Measurements from ENCODE around the gene PEX11A.
A peak's percentile ranks its signal among the peaks of the same experiment; 100 is the strongest.

Gene PEX11A

GRCh38 chr15:89654847-89655805 lies 35.4 kb downstream of the PEX11A start, which contains the start of gene KIF7:
Gene KIF7, minus strand, starts transcription at chr15:89655467. Its CDS starts 2,537 bp downstream, at chr15:89652930.
- no peak for DNase-seq (ENCODE audit: low read depth in 2 of 2)

- DNase-seq (ENCODE audit: low read depth in 2 of 2) = no peak
These were observed 36.2 kb downstream of the PEX11A start for GRCh38 chr15:89654301-89654761.

- no peak for DNase-seq (ENCODE audit: low read depth in 2 of 2)
These were observed 37.0 kb downstream of the PEX11A start for GRCh38 chr15:89653578-89653977.

- DNase-seq (ENCODE audit: low read depth in 2 of 2) = no peak
These were observed 37.9 kb downstream of the PEX11A start for GRCh38 chr15:89652666-89653065.

- no peak for DNase-seq (ENCODE audit: low read depth in 2 of 2)
These were observed 38.4 kb downstream of the PEX11A start for GRCh38 chr15:89652131-89652530.

- no peak for DNase-seq (ENCODE audit: low read depth in 2 of 2)
These were observed 40.8 kb downstream of the PEX11A start for GRCh38 chr15:89649716-89650115.

- no peak for DNase-seq (ENCODE audit: low read depth in 2 of 2)
These were observed 41.4 kb downstream of the PEX11A start for GRCh38 chr15:89649013-89649625.

GRCh38 chr15:89648106-89649012 lies 42.2 kb downstream of the PEX11A start:
- no peak for DNase-seq (ENCODE audit: low read depth in 2 of 2)

GRCh38 chr15:89647191-89647851 lies 43.2 kb downstream of the PEX11A start:
- peak in 1 of 2 donors; percentile 47 for DNase-seq (ENCODE audit: low read depth in 2 of 2)

- DNase-seq (ENCODE audit: low read depth in 2 of 2) = no peak
These were observed 44.0 kb downstream of the PEX11A start for GRCh38 chr15:89646416-89647141.

GRCh38 chr15:89645680-89646079 lies 44.9 kb downstream of the PEX11A start:
- DNase-seq (ENCODE audit: low read depth in 2 of 2) = no peak

GRCh38 chr15:89642106-89642505 lies 48.4 kb downstream of the PEX11A start:
- DNase-seq (ENCODE audit: low read depth in 2 of 2) = no peak

GRCh38 chr15:89641053-89641452 lies 49.5 kb downstream of the PEX11A start:
- no peak for DNase-seq (ENCODE audit: low read depth in 2 of 2)

- no peak for DNase-seq (ENCODE audit: low read depth in 2 of 2)
These were observed 50.3 kb downstream of the PEX11A start for GRCh38 chr15:89640245-89640644.

GRCh38 chr15:89633585-89633984 lies 57.0 kb downstream of the PEX11A start:
- no peak for DNase-seq (ENCODE audit: low read depth in 2 of 2)

GRCh38 chr15:89632563-89633430 lies 57.8 kb downstream of the PEX11A start:
- DNase-seq (ENCODE audit: low read depth in 2 of 2) = no peak

GRCh38 chr15:89631902-89632264 lies 58.7 kb downstream of the PEX11A start:
- no peak for DNase-seq (ENCODE audit: low read depth in 2 of 2)
